ENCODE measurements around the gene GLIS1.
"Not testable (repeated sequence)": the region's sequence is repeated elsewhere in the genome, so short reads cannot be mapped to it uniquely, and the experiment has no call there.

Gene GLIS1

GRCh38 chr1:53739109-53739681 is at the start of gene GLIS1:
Gene GLIS1, minus strand, starts transcription at chr1:53739164. Its CDS starts 1,100 bp downstream, at chr1:53738064.
- peak in 1 of 2 donors; percentile 18 for DNase-seq

- DNase-seq = no peak
Measured at GRCh38 chr1:53787655-53788054, 48.7 kb upstream of the GLIS1 start.

DNA sequence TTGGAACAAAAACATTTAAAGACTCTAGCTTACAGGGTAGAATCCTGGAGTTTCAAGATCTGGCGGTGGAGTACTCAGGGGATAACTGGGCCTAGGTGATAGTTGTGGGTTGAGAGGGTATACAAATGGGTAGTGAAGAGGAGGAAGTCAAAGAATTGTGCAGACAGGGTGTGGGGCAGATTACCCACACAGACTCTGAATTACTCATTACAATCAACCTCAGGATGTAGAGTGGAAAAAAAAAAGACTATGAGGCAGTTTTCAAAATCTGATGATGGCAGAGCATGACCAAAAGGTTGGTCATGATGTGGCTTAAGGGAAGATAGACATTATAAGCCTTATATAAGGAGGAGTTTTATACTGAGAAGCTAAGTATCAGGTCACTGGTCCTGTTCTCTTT is 44.1 kb upstream of the GLIS1 start:
- no peak for DNase-seq

DNA sequence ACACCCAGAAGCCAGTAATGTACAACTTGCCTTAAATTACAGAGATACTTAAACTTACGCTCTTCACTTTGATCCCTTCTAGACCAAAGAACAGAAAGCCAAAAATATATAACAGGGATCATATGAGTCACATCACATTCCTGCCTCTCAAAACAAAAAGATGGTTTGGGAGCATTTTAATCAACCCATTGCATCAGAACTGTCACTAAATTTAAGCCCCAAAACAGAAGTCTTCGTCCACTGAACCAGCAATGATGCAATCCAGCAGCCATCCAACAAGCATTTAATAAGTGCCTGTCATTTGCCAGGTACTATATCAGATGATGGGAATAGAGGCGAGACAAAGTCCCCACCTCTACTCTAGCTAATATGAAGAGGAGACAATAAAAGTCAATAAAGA is 42.7 kb upstream of the GLIS1 start:
- no peak for DNase-seq

GRCh38 chr1:53777272-53777671 is 38.3 kb upstream of the GLIS1 start:
- DNase-seq = no peak

GRCh38 chr1:53771648-53772047 is 32.7 kb upstream of the GLIS1 start:
- DNase-seq = no peak

DNA sequence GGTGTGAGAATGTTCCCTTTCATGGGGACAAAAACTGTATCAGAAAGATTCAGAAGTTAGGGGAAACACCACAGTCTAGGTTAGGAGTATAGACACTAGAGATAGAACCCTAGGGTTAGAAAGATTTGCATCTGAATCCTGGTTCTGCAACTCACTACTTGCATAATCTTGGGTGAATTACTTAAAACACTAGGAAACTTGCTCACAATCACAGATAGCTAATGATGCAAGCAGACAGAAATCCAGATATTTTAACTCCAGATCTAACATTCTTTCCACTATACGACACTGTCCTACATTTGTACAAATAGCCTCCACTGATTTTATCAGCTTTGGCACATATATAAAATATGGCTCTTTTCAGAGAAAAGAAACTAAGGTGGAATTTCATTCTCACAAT is 30.8 kb upstream of the GLIS1 start:
- DNase-seq = no peak

- no peak for DNase-seq
Measured at GRCh38 chr1:53769184-53769583, 30.2 kb upstream of the GLIS1 start.

GRCh38 chr1:53766831-53767405 is 28.0 kb upstream of the GLIS1 start:
- peak in 1 of 2 donors; percentile 19 for DNase-seq

DNA sequence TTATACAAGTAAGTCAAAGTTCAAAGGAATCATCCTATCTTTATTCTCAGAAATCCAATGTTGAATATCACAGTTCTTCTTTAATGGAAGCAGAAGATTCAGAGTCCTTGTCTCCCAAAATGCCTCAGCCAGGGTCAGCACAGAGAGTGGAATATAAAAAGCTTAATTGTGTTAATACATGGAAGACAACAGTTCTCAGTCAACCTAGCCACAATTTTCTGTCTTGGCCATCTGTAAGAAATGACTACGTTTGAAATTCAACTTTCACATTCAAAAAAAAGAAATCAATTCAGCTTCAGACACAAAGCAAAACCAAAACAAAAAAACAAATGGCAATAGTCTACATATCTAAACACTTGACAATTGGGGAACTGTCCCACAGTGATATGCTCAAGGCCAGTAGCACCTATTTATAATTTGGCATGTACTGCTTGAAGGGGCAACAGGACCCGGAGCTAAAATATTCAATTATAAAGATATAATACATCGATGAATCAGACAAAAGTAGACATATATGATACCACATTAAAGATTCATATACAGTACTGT is 27.3 kb upstream of the GLIS1 start:
- DNase-seq = no peak

GRCh38 chr1:53765657-53766056 is 26.7 kb upstream of the GLIS1 start:
- DNase-seq = peak in 1 of 2 donors; percentile 46

DNA sequence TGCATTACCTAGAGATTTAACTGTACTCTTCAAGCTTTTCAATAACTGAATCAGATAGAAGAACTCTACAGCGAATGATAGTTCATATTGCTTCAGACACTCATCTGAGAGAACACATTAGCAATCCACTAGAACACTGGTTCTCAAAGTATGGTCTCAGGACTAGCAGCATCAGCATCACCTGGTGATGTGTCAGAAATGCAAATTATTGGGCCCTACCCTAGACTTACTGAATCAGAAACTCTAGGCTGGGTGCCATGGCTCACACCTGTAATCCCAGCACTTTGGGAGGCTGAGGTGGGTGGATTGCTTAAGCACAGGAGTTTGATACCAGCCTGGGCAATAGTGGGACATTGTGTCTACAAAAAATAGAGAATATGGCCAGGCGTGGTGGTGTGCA is 24.9 kb upstream of the GLIS1 start:
- DNase-seq = no peak

GRCh38 chr1:53763461-53763860 is 24.5 kb upstream of the GLIS1 start:
- no peak for DNase-seq

DNA sequence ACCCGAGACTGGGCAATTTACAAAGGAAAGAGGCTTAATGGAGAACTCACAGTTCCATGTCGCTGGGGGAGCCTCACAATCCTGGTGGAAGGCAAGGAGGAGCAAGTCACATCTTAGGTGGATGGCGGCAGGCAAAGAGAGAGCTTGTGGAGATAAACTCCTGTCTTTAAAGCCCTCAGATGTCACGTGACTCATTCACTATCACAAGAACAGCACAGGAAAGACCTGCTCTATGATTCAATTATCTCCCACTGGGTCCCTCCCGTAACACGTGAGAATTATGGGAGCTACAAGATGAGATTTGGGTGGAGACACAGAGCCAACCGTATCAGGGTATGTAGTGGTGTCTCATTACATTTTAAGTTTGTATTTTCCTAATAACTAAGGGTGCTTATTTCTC is 21.5 kb upstream of the GLIS1 start:
- not testable (repeated sequence) for DNase-seq

GRCh38 chr1:53755874-53756273 is 16.9 kb upstream of the GLIS1 start:
- DNase-seq = no peak

- DNase-seq = peak in 1 of 2 donors; percentile 43
Measured at GRCh38 chr1:53754484-53755312, 15.7 kb upstream of the GLIS1 start.

- DNase-seq = no peak
Measured at GRCh38 chr1:53752281-53752680, 13.3 kb upstream of the GLIS1 start.

DNA sequence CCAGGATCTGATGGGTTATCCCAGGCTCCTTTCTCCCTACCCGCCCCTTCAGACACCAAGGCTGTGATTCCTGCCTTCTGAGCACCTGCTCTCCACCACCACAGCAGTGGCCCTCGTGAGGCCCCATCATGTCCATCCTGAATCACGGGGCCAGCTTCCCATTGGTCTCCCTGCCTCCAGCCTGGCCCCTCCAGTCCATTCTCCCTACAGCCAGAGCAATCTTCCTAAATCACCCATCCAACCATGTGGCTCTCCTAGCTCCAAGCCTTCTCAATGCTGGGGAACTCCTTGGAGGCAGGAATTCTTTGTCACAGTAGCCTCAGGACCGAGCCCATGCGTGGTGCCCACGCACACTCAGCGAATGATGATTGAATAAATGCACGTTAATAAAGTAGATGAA is 8.9 kb upstream of the GLIS1 start:
- no peak for DNase-seq

DNA sequence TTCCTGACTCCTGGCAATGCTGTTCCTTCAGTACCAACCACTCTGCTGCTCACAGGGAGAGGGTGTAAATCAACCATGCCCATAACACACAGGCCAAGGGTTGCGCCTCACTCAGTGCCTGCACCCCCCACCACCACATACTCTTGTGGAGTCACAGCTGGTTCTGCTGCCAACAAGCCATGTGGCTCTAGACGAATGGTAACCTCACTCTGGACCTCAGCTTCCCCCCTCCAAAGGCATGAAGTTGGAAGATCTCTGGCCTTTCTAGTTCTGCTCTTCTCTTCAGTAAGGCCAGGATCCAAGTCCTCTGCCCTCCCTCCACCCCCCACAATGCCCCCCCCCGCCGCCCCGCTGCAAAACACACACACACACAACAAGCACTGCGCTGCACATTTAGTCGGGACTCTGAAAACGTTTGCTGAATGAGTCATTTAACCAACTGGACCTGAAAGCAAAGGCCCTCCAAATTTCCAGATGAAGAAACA is 1.7 kb upstream of the GLIS1 start:
- DNase-seq = no peak

GRCh38 chr1:53738205-53739108 is 507 bp downstream of the GLIS1 start:
- no peak for DNase-seq

GRCh38 chr1:53737648-53738204 is 1.2 kb downstream of the GLIS1 start:
- no peak for DNase-seq

- no peak for DNase-seq
Measured at GRCh38 chr1:53736290-53736689, 2.7 kb downstream of the GLIS1 start.

All from bone marrow (tissue), 2 donors.